IPS-20b (cell line): ENCODE measurements around the gene RING1.

Experiments
- H3K27ac ChIP-seq: one replicate; pipeline ENCODE4 v1.5.1; 2013; ENCODE audit warnings: low read length
- H3K27me3 ChIP-seq: 2 replicates; pipeline ENCODE4 v1.6.1; 2013; ENCODE audit warnings: mild to moderate bottlenecking, low read length, inconsistent platforms; ENCODE audit not compliant: insufficient read depth
- H3K36me3 ChIP-seq: 2 replicates; pipeline ENCODE4 v1.6.1; 2013; ENCODE audit warnings: low read depth, mild to moderate bottlenecking, inconsistent platforms, low read length, moderate library complexity; ENCODE audit not compliant: insufficient read depth
- H3K4me1 ChIP-seq: 2 replicates; pipeline ENCODE4 v1.6.1; 2013; ENCODE audit warnings: mild to moderate bottlenecking, control low read depth, inconsistent platforms, low read length, moderate library complexity; ENCODE audit not compliant: insufficient read depth
- H3K4me3 ChIP-seq: 2 replicates; pipeline ENCODE4 v1.5.1; 2013; ENCODE audit warnings: mild to moderate bottlenecking, low read length, inconsistent platforms
- H3K9ac ChIP-seq: 2 replicates; pipeline ENCODE4 v1.6.1; 2013; ENCODE audit warnings: low read depth, mild to moderate bottlenecking, inconsistent platforms, low read length, moderate library complexity
- H3K9me3 ChIP-seq: 2 replicates; pipeline ENCODE4 v1.6.1; 2013; ENCODE audit warnings: mild to moderate bottlenecking, low read depth, low read length, inconsistent platforms; ENCODE audit not compliant: insufficient read depth

RING1 gene

GRCh38 chr6:33208091-33208967 is at the start of gene RING1:
TSS of gene RING1 (plus strand) at chr6:33208500. CDS start at chr6:33208823, 323 bp downstream.
- Histone ChIP-seq H3K27me3 (peaks cover 60% of the 10 kb centered on the region), H3K36me3 (peaks cover 24% of the 10 kb centered on the region), H3K9me3 (no peaks in the 10 kb centered on the region), H3K4me1 (peaks cover 22% of the 10 kb centered on the region), H3K9ac (peak within 1 kb of the TSS; percentile 85), H3K27ac (no peak within 1 kb of the TSS), H3K4me3 (peak within 1 kb of the TSS; percentile 89)

GRCh38 chr6:33160096-33160495 is 48.2 kb upstream of the RING1 start:
- Histone ChIP-seq H3K27ac (no peak overlapping the region), H3K36me3 (no peaks in the 10 kb centered on the region), H3K4me1 (no peaks in the 10 kb centered on the region), H3K9ac (no peak overlapping the region), H3K9me3 (no peaks in the 10 kb centered on the region), H3K4me3 (no peak overlapping the region), H3K27me3 (peaks cover 19% of the 10 kb centered on the region)

- Histone ChIP-seq H3K9me3 (no peaks in the 10 kb centered on the region), H3K27ac (no peak overlapping the region), H3K4me1 (no peaks in the 10 kb centered on the region), H3K36me3 (no peaks in the 10 kb centered on the region), H3K4me3 (peak overlapping the region; percentile 71; the same call in 1 of the 2 replicates), H3K27me3 (peaks cover 19% of the 10 kb centered on the region), H3K9ac (no peak overlapping the region)
Observed at GRCh38 chr6:33160728-33161344, 47.5 kb upstream of the RING1 start.

GRCh38 chr6:33161354-33162331 is 46.7 kb upstream of the RING1 start:
- H3K36me3 ChIP-seq: no peaks in the 10 kb centered on the region
- H3K27ac ChIP-seq: no peak overlapping the region
- no peaks in the 10 kb centered on the region for H3K9me3 ChIP-seq
- H3K9ac ChIP-seq: peak overlapping the region; percentile 78; the same call in 1 of the 2 replicates
- H3K4me3 ChIP-seq: peak overlapping the region; percentile 71
- H3K27me3 ChIP-seq: peaks cover 19% of the 10 kb centered on the region
- H3K4me1 ChIP-seq: no peaks in the 10 kb centered on the region

GRCh38 chr6:33163540-33163939 is 44.8 kb upstream of the RING1 start:
- Histone ChIP-seq H3K4me1 (no peaks in the 10 kb centered on the region), H3K9me3 (no peaks in the 10 kb centered on the region), H3K9ac (no peak overlapping the region), H3K36me3 (no peaks in the 10 kb centered on the region), H3K27ac (no peak overlapping the region), H3K27me3 (peaks cover 19% of the 10 kb centered on the region), H3K4me3 (no peak overlapping the region)

- Histone ChIP-seq H3K36me3 (no peaks in the 10 kb centered on the region), H3K9me3 (no peaks in the 10 kb centered on the region), H3K4me3 (no peak overlapping the region), H3K27me3 (peaks cover 19% of the 10 kb centered on the region), H3K4me1 (no peaks in the 10 kb centered on the region), H3K9ac (no peak overlapping the region), H3K27ac (no peak overlapping the region)
Observed at GRCh38 chr6:33164176-33164575, 44.1 kb upstream of the RING1 start.

- no peak overlapping the region for H3K9ac ChIP-seq
- H3K36me3 ChIP-seq: no peaks in the 10 kb centered on the region
- H3K27ac ChIP-seq: no peak overlapping the region
- H3K4me1 ChIP-seq: no peaks in the 10 kb centered on the region
- H3K4me3 ChIP-seq: no peak overlapping the region
- peaks cover 19% of the 10 kb centered on the region for H3K27me3 ChIP-seq
- H3K9me3 ChIP-seq: no peaks in the 10 kb centered on the region
Observed at GRCh38 chr6:33164665-33165373, 43.5 kb upstream of the RING1 start.

GRCh38 chr6:33165581-33166258 is 42.6 kb upstream of the RING1 start:
- H3K36me3 ChIP-seq: no peaks in the 10 kb centered on the region
- H3K4me3 ChIP-seq: no peak overlapping the region
- no peaks in the 10 kb centered on the region for H3K9me3 ChIP-seq
- peaks cover 19% of the 10 kb centered on the region for H3K27me3 ChIP-seq
- no peak overlapping the region for H3K27ac ChIP-seq
- H3K9ac ChIP-seq: no peak overlapping the region
- H3K4me1 ChIP-seq: no peaks in the 10 kb centered on the region

- peaks cover 13% of the 10 kb centered on the region for H3K27me3 ChIP-seq
- no peak overlapping the region for H3K4me3 ChIP-seq
- H3K36me3 ChIP-seq: no peaks in the 10 kb centered on the region
- no peak overlapping the region for H3K27ac ChIP-seq
- H3K9me3 ChIP-seq: no peaks in the 10 kb centered on the region
- H3K4me1 ChIP-seq: no peaks in the 10 kb centered on the region
- H3K9ac ChIP-seq: no peak overlapping the region
Observed at GRCh38 chr6:33166363-33166762, 41.9 kb upstream of the RING1 start.

- no peak overlapping the region for H3K27ac ChIP-seq
- no peak overlapping the region for H3K9ac ChIP-seq
- peaks cover 10% of the 10 kb centered on the region for H3K27me3 ChIP-seq
- no peaks in the 10 kb centered on the region for H3K36me3 ChIP-seq
- H3K4me1 ChIP-seq: no peaks in the 10 kb centered on the region
- no peaks in the 10 kb centered on the region for H3K9me3 ChIP-seq
- H3K4me3 ChIP-seq: no peak overlapping the region
Observed at GRCh38 chr6:33166811-33167210, 41.5 kb upstream of the RING1 start.
